Ovary (tissue), 9 donors: ENCODE data around the gene RASSF5. TPM values are rescaled to one million over a fixed set of nuclear protein-coding genes. Genes with fewer than 3 reads are reported as not detected.
A peak's percentile ranks its signal among the peaks of the same experiment; 100 is the strongest.

ENCODE experiments used
- DNase-seq, 5 donors: peaks; one replicate each; pipeline ENCODE4 v3.0.0-alpha.2; 2019 to 2020
- H3K27ac ChIP-seq, 2 donors: fragments of 200-600 bp; one replicate each; pipeline versions ENCODE4 v1.5.1 to v1.8.0; 2019 to 2022
- H3K27me3 ChIP-seq: fragments of 200-600 bp; one replicate; pipeline ENCODE4 v1.8.0; 2022
- H3K36me3 ChIP-seq: fragments of 200-600 bp; sonication (generic); one replicate; pipeline ENCODE4 v1.5.1; 2019
- H3K4me1 ChIP-seq: one replicate; pipeline ENCODE4 v1.8.1; 2013; ENCODE audit warnings: mild to moderate bottlenecking, moderate library complexity; ENCODE audit not compliant: insufficient read depth
- H3K4me3 ChIP-seq: fragments of 200-600 bp; sonication (generic); one replicate; pipeline ENCODE4 v1.5.1; 2017
- H3K9me3 ChIP-seq, 2 donors: fragments of 200-600 bp in 1 of 2; sonication (generic) in 1 of 2; one replicate each; pipeline versions ENCODE4 v1.5.1 to v1.8.1; 2013 to 2019; ENCODE audit warnings: mild to moderate bottlenecking in 1 of 2, moderate library complexity in 1 of 2
- EP300 ChIP-seq: sonication (generic); formaldehyde crosslinking; IDR thresholded peaks from one replicate; pipeline ENCODE4 v1.6.1; 2017; ENCODE audit warnings: antibody characterized with exemption
- POLR2A ChIP-seq: fragments of 450-650 bp; IDR thresholded peaks from one replicate; pipeline ENCODE4 v1.6.1; 2017; ENCODE audit warnings: antibody characterized with exemption, mild to moderate bottlenecking, moderate library complexity
- WGBS, 3 donors: extraction: QIAGEN DNeasy Blood & Tissue Kit in 1 of 3; methylation state at CpG; one replicate each; pipeline versions ENCODE4 v1.1.5 to v1.1.7; 2013 to 2017; 5-methylcytosine and 5-hydroxymethylcytosine counted together
- intact Hi-C, 4 donors: fragments of 100-400 bp; cut with DNase I; formaldehyde crosslinking; loops; one replicate each; pipeline versions ENCODE4 v1.11.0 to v1.15.1; 2022 to 2023
- polyA plus RNA-seq, 2 donors: library from polyadenylated mRNA; stranded (reverse); fragments of 200-250 nt in 1 of 2; fragments of 350-450 nt in 1 of 2; fragmentation: Illumina TruSeq in 1 of 2; extraction: RNeasy Lipid Tissue Mini Kit (QIAGEN cat#74804) in 1 of 2; gene quantifications; one replicate each; pipeline ENCODE4 v1.2.3, GENCODE V29; 2013 to 2014
- total RNA-seq, 7 donors: library from RNA; depleted of rRNA in 2 of 7; stranded (reverse); fragments of >200 nt in 2 of 7; fragmentation: NEBNext Ultra II Directional in 3 of 7; extraction: Animal tissue kit (Norgen Biotek cat#: 25700) in 3 of 7; gene quantifications; one replicate each; pipeline versions ENCODE4 v1.1.0 to v1.2.4, GENCODE V29; 2016 to 2023
- TF ChIP-seq, protein P1 (sequence below), 3 donors: fragments of 450-650 bp in 2 of 3; fragments of 200-600 bp in 1 of 3; IDR thresholded peaks; one replicate each; pipeline versions ENCODE4 v1.5.1 to v1.8.0; 2016 to 2022; ENCODE audit warnings: antibody characterized with exemption in 3 of 3, mild to moderate bottlenecking in 1 of 3
- donor health status: DM: no; HTN: no; CAD: no; lungs with moderate emphysema.
- donor health status: DM: no; HTN: no; CAD: no.
- donor health status: Bipolar disorder and iron deficiency.
- donor health status: DM: yes; HTN: yes; CAD: no.
- donor health status: DM: no; HTN: no; CAD: no.
- donor health status: DM: yes; HTN: yes; CAD: no.

RASSF5 gene
- total and polyA plus RNA-seq, 9 donors, result 1.8 to 11.8 (median 5.3) TPM

GRCh38 chr1:206551986-206552326 lies 44.6 kb downstream of the RASSF5 start:
- Histone ChIP-seq H3K27ac (no peak overlapping the region), H3K27me3 (no peaks in the 10 kb centered on the region), H3K4me3 (no peak overlapping the region), H3K36me3 (no peaks in the 10 kb centered on the region), H3K4me1 (peaks cover 4% of the 10 kb centered on the region), H3K9me3 (no peaks in the 10 kb centered on the region)
- 88 to 96% (median 95%) methylated on average over 3 of the region's 3 CpGs for WGBS, 3 donors
- no peak for DNase-seq
- intact Hi-C loops, result no loop called here
- TF ChIP-seq, protein P1, sequence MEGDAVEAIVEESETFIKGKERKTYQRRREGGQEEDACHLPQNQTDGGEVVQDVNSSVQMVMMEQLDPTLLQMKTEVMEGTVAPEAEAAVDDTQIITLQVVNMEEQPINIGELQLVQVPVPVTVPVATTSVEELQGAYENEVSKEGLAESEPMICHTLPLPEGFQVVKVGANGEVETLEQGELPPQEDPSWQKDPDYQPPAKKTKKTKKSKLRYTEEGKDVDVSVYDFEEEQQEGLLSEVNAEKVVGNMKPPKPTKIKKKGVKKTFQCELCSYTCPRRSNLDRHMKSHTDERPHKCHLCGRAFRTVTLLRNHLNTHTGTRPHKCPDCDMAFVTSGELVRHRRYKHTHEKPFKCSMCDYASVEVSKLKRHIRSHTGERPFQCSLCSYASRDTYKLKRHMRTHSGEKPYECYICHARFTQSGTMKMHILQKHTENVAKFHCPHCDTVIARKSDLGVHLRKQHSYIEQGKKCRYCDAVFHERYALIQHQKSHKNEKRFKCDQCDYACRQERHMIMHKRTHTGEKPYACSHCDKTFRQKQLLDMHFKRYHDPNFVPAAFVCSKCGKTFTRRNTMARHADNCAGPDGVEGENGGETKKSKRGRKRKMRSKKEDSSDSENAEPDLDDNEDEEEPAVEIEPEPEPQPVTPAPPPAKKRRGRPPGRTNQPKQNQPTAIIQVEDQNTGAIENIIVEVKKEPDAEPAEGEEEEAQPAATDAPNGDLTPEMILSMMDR (IDR thresholded peaks at IDR 0.05), result no peak
- TF ChIP-seq EP300 (no peak), POLR2A (no peak)

- Histone ChIP-seq H3K36me3 (no peaks in the 10 kb centered on the region), H3K4me3 (no peak overlapping the region), H3K4me1 (peaks cover 6% of the 10 kb centered on the region), H3K9me3 (no peaks in the 10 kb centered on the region), H3K27ac (no peak overlapping the region), H3K27me3 (no peaks in the 10 kb centered on the region)
- intact Hi-C loops, result no loop called here
- 93 to 98% (median 93%) methylated on average over 3 of the region's 3 CpGs for WGBS, 3 donors
- TF ChIP-seq EP300 (no peak), POLR2A (no peak)
- TF ChIP-seq, protein P1 (IDR thresholded peaks at IDR 0.05), result no peak
- no peak for DNase-seq
These were observed 46.9 kb downstream of the RASSF5 start for GRCh38 chr1:206554211-206554610.

- H3K4me3 ChIP-seq, result no peak overlapping the region
- 27 to 33% (median 31%) methylated on average over 1 of the region's 1 CpG for WGBS, 3 donors
- H3K27me3 ChIP-seq, result no peaks in the 10 kb centered on the region
- H3K4me1 ChIP-seq, result peaks cover 6% of the 10 kb centered on the region
- no peaks in the 10 kb centered on the region for H3K36me3 ChIP-seq
- no peaks in the 10 kb centered on the region for H3K9me3 ChIP-seq
- TF ChIP-seq EP300, result no peak
- TF ChIP-seq, protein P1 (IDR thresholded peaks at IDR 0.05), result no peak
- H3K27ac ChIP-seq, result no peak overlapping the region
- intact Hi-C loops, result no loop called here
- no peak for DNase-seq
These were observed 47.6 kb downstream of the RASSF5 start for GRCh38 chr1:206554701-206555472.

DNA sequence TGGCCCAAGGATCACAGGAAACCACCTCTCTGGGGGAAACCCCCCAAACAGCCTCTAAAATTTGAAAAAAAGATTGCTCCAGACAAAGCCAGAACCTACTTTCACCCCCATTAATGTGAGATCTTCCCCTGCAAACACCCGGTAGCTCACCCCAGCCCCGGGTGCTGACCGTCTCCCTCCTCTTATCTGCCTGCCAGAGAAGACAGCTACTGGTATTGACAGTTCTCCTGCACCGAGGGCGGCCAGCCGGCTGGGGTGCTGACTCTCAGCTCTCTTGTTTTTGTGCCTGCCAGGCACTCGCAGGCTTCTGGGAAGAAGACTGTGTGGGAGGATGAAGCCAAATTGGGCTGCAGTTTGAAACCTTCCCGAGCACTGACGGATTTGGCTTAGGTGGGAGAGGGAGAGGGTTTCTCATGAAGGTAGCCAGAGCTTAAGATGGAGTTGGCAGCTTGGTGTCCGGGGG lies 48.2 kb downstream of the RASSF5 start:
- peak; percentile 45 to 71 (median 48) for DNase-seq
- Histone ChIP-seq H3K27me3 (no peaks in the 10 kb centered on the region), H3K9me3 (no peaks in the 10 kb centered on the region), H3K4me3 (no peak overlapping the region), H3K27ac (no peak overlapping the region), H3K36me3 (no peaks in the 10 kb centered on the region), H3K4me1 (peaks cover 6% of the 10 kb centered on the region)
- 6 to 11% (median 6%) methylated on average over 10 of the region's 10 CpGs for WGBS, 3 donors
- intact Hi-C loops, result no loop called here
- TF ChIP-seq, protein P1 (IDR thresholded peaks at IDR 0.05), result no peak
- TF ChIP-seq EP300 (no peak), POLR2A (no peak)
